Skeletal muscle satellite cell (primary cell): ENCODE data around the gene PEPD. TPM values are rescaled to one million over a fixed set of nuclear protein-coding genes. Genes with fewer than 3 reads are reported as not detected.
A peak's percentile ranks its signal among the peaks of the same experiment; 100 is the strongest.
"Not testable (repeated sequence)": the region's sequence is repeated elsewhere in the genome, so short reads cannot be mapped to it uniquely, and the experiment has no call there.

Experiments
- H3K27me3 ChIP-seq: 2 replicates; pipeline ENCODE4 v1.7.0; 2013; ENCODE audit warnings: low read length; ENCODE audit not compliant: control insufficient read depth, insufficient read depth
- H3K36me3 ChIP-seq: 2 replicates; pipeline ENCODE4 v1.7.0; 2013; ENCODE audit warnings: mild to moderate bottlenecking, control low read depth, low read length; ENCODE audit not compliant: insufficient read depth
- H3K4me1 ChIP-seq: 2 replicates; pipeline ENCODE4 v1.7.0; 2013; ENCODE audit warnings: low read length; ENCODE audit not compliant: control insufficient read depth, insufficient read depth
- H3K4me2 ChIP-seq: 2 replicates; pipeline ENCODE4 v1.7.0; 2013; ENCODE audit warnings: mild to moderate bottlenecking, low read length
- H3K4me3 ChIP-seq: 2 replicates; pipeline ENCODE4 v1.7.0; 2013; ENCODE audit warnings: low read length
- H3K9ac ChIP-seq: 2 replicates; pipeline ENCODE4 v1.7.0; 2013; ENCODE audit warnings: mild to moderate bottlenecking, low read depth, low read length, moderate library complexity
- H3K9me3 ChIP-seq: replicated peaks from 2 replicates; pipeline ENCODE4 v1.7.0; 2013; ENCODE audit warnings: mild to moderate bottlenecking, control low read depth, low read length
- total RNA-seq: library from RNA; depleted of rRNA; stranded (reverse); fragments of >200 nt; gene quantifications from 2 replicates; pipeline ENCODE4 v1.2.3, GENCODE V29; 2012; rRNA removed

Gene PEPD
- 57.8 and 74.9 TPM in 2 replicates for total RNA-seq

GRCh38 chr19:33521480-33522370, at the start of gene PEPD:
Gene PEPD, minus strand, starts transcription at chr19:33521791. Its CDS starts 31 bp downstream, at chr19:33521760.
- Histone ChIP-seq H3K36me3 (no peaks in the 10 kb centered on the region), H3K9ac (peak within 1 kb of the TSS; percentile 93), H3K9me3 (no peaks in the 10 kb centered on the region), H3K4me1 (peaks cover 15% of the 10 kb centered on the region), H3K27me3 (peaks cover 11% of the 10 kb centered on the region), H3K4me3 (peak within 1 kb of the TSS; percentile 98), H3K4me2 (peak within 1 kb of the TSS; percentile 97)

DNA sequence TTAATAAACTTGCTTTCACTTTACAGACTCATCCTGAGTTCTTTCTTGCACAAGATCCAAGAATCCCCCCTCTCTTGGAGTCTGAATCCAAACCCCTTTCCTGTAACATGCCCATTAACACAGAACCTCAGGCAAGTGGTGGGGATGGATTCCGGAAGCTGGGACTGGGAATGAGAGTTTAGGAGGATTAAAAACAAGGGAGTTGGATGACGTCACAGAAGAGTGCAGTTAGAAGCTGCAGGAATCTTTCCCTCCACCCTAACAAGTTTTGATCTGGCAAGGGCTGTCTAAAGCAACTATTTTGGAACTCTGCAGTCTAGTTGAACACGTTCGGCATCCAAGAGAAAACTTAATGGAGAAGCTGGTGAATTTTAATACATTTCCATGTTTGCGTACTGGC, 48.2 kb upstream of the PEPD start:
- no peak overlapping the region for H3K9ac ChIP-seq
- H3K27me3 ChIP-seq, result no peaks in the 10 kb centered on the region
- H3K4me3 ChIP-seq, result no peak overlapping the region
- H3K4me1 ChIP-seq, result no peaks in the 10 kb centered on the region
- H3K4me2 ChIP-seq, result no peak overlapping the region
- no peaks in the 10 kb centered on the region for H3K36me3 ChIP-seq
- no peaks in the 10 kb centered on the region for H3K9me3 ChIP-seq

- H3K9ac ChIP-seq, result no peak overlapping the region
- H3K4me2 ChIP-seq, result no peak overlapping the region
- no peaks in the 10 kb centered on the region for H3K9me3 ChIP-seq
- H3K27me3 ChIP-seq, result no peaks in the 10 kb centered on the region
- no peaks in the 10 kb centered on the region for H3K4me1 ChIP-seq
- no peak overlapping the region for H3K4me3 ChIP-seq
- H3K36me3 ChIP-seq, result no peaks in the 10 kb centered on the region
Observed at GRCh38 chr19:33568706-33569105, 47.1 kb upstream of the PEPD start.

- Histone ChIP-seq H3K4me2 (no peak overlapping the region), H3K4me3 (no peak overlapping the region), H3K36me3 (no peaks in the 10 kb centered on the region), H3K9ac (no peak overlapping the region), H3K9me3 (no peaks in the 10 kb centered on the region), H3K27me3 (no peaks in the 10 kb centered on the region), H3K4me1 (no peaks in the 10 kb centered on the region)
Observed at GRCh38 chr19:33564836-33565338, 43.3 kb upstream of the PEPD start.

GRCh38 chr19:33562636-33563035, 41.0 kb upstream of the PEPD start:
- no peak overlapping the region for H3K4me3 ChIP-seq
- no peak overlapping the region for H3K9ac ChIP-seq
- H3K9me3 ChIP-seq, result no peaks in the 10 kb centered on the region
- H3K4me1 ChIP-seq, result no peaks in the 10 kb centered on the region
- no peaks in the 10 kb centered on the region for H3K36me3 ChIP-seq
- no peak overlapping the region for H3K4me2 ChIP-seq
- H3K27me3 ChIP-seq, result peaks cover 15% of the 10 kb centered on the region

DNA sequence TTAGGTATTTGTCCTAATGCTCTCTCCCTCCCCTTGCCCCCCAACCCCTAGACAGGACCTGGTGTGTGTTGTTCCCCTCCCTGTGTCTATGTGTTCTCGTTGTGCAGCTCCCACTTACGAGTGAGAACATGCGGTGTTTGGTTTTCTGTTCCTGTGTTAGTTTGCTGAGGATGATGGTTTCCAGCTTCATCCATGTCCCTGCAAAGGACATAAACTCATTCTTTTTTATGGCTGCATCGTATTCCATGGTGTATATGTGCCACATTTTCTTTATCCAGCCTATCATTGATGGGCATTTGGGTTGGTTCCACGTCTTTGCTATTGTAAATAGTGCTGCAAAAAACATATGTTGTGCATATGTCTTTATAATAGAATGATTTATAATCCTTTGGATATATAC, 40.1 kb upstream of the PEPD start:
- H3K27me3 ChIP-seq, result peaks cover 18% of the 10 kb centered on the region
- H3K4me1 ChIP-seq, H3K9me3 ChIP-seq, H3K9ac ChIP-seq, H3K4me2 ChIP-seq, H3K36me3 ChIP-seq, H3K4me3 ChIP-seq: not testable (repeated sequence)

DNA sequence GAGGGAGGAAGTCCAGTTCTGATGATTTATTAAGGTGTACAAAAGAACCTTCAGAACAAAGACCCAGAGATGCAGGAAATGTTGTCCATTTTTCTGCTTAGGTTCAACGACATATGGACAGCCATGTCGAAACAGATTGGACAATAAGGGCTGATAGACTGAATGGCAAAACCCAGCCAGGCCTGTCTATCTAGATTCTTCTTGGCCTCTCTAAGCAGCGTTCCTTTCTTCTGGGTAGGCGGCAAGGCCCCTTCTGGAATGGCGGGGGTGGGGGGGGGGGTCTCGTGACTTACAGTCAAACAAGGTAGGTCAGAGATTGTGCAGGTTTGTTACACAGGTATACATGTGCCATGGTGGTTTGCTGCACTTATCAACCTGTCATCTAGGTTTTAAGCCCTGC, 39.7 kb upstream of the PEPD start:
- Histone ChIP-seq H3K9ac (no peak overlapping the region), H3K4me1 (no peaks in the 10 kb centered on the region), H3K4me2 (no peak overlapping the region), H3K9me3 (no peaks in the 10 kb centered on the region), H3K4me3 (no peak overlapping the region), H3K27me3 (peaks cover 18% of the 10 kb centered on the region), H3K36me3 (no peaks in the 10 kb centered on the region)

DNA sequence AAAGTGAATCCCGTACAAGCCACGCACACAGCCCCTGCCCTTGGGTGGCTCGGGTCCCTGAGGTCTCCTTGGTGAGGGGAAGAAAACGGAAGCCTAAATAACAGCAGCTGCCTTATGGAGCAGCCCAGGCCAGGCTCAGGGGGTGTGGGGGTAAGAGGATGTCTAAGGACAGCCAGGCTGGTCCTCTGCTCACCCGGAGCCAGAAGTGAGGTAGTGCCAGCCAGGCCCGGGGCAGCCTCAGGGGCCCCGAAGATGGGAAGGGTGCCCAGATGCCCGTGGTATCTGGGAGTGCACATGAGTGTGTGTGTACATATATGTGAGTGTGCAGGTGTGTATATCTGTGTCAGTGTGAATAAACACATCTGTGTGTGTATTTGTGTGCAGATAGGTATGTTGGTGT, 38.4 kb upstream of the PEPD start:
- Histone ChIP-seq H3K9ac (no peak overlapping the region), H3K4me1 (no peaks in the 10 kb centered on the region), H3K36me3 (no peaks in the 10 kb centered on the region), H3K4me3 (no peak overlapping the region), H3K4me2 (no peak overlapping the region), H3K9me3 (no peaks in the 10 kb centered on the region), H3K27me3 (peaks cover 18% of the 10 kb centered on the region)

DNA sequence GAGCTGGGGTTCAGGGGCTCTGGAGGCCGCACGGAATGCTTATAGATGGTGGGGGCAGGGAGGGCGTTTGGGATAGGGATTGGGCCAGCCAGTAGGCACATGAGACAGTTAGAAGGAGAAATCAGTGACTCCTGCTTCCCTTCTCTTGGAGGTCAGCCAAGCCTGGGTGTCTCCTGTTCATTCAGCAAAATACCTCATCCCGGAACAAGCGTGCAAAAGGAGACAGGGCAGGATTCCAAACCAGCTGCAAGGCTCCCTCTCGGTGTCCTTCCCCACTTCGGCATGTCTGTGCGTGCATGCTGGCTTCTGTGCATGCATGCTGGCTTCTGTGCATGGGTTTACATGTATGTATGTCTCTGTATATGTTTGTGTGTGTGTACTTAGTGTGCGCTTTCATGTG, 37.3 kb upstream of the PEPD start:
- no peaks in the 10 kb centered on the region for H3K36me3 ChIP-seq
- no peak overlapping the region for H3K9ac ChIP-seq
- H3K9me3 ChIP-seq, result no peaks in the 10 kb centered on the region
- peaks cover 18% of the 10 kb centered on the region for H3K27me3 ChIP-seq
- no peak overlapping the region for H3K4me2 ChIP-seq
- H3K4me3 ChIP-seq, result no peak overlapping the region
- no peaks in the 10 kb centered on the region for H3K4me1 ChIP-seq

- Histone ChIP-seq H3K4me2 (no peak overlapping the region), H3K4me1 (no peaks in the 10 kb centered on the region), H3K9ac (no peak overlapping the region), H3K4me3 (no peak overlapping the region), H3K36me3 (no peaks in the 10 kb centered on the region), H3K9me3 (no peaks in the 10 kb centered on the region), H3K27me3 (peaks cover 18% of the 10 kb centered on the region)
Observed at GRCh38 chr19:33558151-33558550, 36.6 kb upstream of the PEPD start.

DNA sequence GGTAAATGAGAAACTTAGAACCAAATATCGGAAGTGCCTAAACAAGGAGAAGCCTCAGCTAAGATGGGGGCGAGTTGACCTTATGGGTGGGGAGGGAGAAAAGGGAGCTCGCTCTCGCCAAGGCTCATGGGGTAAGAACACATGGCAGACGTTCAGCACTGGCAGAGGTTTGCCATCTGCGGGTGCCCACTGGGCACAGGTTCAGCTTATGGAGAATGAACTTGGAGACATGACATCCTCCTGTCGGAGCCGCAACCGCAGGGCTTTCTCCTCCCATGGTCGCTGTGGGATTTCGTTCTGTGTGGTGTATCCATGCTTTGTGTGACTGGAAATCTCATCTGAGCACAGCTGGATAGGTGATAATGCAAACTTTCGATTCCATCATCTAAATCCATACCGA, 36.1 kb upstream of the PEPD start:
- peaks cover 18% of the 10 kb centered on the region for H3K27me3 ChIP-seq
- no peaks in the 10 kb centered on the region for H3K9me3 ChIP-seq
- no peaks in the 10 kb centered on the region for H3K36me3 ChIP-seq
- no peaks in the 10 kb centered on the region for H3K4me1 ChIP-seq
- H3K4me3 ChIP-seq, result no peak overlapping the region
- no peak overlapping the region for H3K9ac ChIP-seq
- no peak overlapping the region for H3K4me2 ChIP-seq

DNA sequence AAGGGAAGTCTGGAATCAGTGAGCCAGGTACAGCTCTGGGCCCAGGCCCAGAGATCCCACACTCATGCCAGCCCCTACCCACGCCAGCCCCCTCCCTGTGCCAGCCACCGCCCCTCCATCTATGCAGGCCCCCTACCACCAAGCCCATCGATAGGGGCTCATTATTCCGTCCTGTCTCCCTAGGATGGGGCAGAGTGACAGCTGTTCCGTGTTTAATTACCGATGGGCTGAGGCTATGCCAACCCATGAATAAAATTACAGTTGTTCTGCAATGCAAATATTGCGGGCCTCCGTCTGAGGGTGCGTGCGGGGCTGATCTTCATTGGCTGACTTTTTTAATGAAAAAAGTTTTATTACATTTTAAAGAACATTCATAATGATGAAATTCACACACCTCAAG, 35.6 kb upstream of the PEPD start:
- Histone ChIP-seq H3K27me3 (peaks cover 18% of the 10 kb centered on the region), H3K4me3 (no peak overlapping the region), H3K9me3 (no peaks in the 10 kb centered on the region), H3K9ac (no peak overlapping the region), H3K4me1 (no peaks in the 10 kb centered on the region), H3K4me2 (no peak overlapping the region), H3K36me3 (no peaks in the 10 kb centered on the region)
